Stimulated activated CD4-positive, alpha-beta T cell treated with anti-CD3 and anti-CD28 coated beads, Interleukin-12 subunit alpha, Interleukin-12 subunit beta, amount 100 ng/mL, for 4 hours (primary cell): ENCODE data around the gene EID2B.

Source experiments
- DNase-seq: peaks from one replicate; pipeline ENCODE4 v3.0.0-alpha.2; 2020

The EID2B gene

DNA sequence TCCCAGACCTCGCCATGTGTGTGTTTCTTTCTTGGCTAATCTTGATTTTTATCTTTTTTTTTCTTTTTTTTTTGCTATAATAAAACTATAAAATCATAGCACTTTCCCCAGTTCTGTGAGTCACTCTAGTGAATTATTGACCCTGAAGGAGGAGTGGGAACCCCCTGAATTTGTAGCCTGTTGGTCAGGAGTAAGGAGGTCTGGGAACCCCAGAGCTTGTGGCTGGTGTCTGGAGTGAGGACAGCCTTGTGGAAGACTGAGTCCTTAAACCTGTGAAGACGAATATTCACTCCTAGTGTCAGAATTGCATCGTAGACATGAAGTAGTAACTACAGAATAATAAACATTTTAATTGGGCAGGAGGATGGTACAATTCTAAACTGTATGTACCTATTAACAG lies 7.4 kb downstream of the EID2B start:
- no peak for DNase-seq

DNA sequence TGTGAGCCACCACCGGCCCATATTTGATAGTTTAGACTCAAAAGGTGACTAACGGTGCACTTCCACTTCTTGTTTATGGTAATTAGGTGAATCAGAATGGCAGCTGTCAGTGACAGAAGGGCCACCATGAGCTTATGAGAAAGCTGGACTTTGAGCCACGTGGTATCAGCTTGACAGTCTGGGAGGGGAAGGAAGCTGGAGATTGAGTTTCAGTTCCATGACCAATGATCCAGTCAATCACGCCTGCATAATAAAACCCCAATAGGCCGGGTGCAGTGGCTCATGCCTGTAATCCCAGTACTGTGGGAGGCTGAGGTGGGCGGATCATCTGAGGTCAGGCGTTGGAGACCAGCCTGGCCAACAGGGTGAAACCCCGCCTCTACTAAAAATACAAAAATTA lies 8.2 kb downstream of the EID2B start:
- no peak for DNase-seq

DNA sequence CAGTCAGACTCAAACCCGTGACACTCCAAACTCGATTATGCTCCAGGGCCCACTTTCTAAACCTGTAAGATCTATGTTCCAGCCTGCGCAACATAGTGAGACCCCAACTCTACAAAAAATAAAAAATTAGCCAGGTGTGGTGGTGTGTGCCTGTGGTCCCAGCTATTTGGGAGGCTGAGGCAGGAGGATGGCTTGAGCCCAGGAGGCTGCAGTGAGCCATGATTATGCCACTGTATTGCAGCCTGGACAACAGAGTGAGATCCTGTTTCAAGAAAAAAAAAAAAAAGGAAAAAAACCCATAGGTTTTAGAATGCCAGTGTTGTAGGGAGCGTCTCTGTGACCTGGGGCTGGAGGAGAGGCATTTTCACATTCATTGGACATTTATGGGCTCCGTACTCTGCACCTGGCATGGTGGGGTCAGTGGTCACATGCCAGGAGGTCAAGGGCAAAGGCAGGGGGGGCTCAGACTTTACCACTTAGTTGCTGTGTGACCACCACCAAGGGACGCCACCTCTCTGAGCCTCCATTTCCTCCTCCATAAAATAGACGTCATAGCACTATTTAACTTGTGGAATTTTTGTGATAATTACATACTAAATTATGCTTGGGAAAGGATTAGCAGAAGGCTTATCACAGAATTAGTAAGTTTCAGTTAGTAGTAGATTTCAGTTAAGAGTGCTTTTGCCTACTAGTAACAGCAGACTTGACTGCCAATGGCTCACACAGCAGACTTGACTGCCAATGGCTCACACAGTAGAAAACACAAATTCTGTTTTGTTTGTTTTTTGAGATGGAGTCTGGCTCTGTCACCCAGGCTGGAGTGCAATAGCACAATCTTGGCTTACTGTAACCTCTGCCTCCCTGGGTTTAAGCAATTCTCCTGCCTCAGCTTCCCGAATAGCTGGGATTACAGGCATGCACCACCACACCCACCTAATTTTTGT lies 11.8 kb downstream of the EID2B start:
- no peak for DNase-seq

DNA sequence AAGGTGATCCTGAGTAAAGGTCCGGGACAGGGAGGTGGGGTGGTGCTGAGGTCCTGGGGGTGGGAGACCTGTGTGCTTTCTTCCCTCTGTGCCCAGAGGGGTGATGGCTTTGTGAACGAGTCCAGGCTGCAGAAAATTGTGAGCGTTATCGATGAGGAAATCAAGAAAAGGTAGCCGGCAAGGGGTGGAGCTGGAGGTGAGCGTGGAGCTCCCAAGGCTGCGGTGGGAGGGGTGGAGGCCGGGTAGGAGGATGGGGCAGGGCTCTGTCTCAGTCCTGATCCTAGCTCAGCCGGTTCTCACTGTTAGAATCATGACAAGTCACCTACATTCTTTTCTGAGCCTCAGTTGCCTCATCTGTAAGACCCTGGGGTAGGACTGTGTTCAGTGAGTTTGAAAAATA lies 13.7 kb downstream of the EID2B start:
- DNase-seq, result no peak

DNA sequence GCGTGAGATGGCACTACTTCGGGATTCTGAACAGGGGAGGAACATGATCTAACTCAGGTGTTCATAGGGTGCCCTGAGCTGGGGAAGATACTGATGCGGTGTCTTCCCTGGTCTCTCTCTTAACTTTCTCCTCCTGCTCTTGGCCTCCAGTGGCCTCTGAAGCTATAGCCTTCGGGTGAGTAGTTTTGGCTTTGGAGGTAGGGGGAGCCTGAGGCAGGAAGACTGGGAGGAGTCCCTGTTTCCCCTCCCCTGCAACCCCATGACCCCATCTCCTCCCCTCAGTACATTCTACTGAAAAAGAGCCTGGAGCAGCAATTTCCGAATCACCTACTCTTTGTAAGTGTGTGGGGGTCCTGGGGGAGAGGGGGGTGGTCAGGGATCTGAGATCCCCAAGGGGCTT lies 14.2 kb downstream of the EID2B start:
- DNase-seq, result no peak

DNA sequence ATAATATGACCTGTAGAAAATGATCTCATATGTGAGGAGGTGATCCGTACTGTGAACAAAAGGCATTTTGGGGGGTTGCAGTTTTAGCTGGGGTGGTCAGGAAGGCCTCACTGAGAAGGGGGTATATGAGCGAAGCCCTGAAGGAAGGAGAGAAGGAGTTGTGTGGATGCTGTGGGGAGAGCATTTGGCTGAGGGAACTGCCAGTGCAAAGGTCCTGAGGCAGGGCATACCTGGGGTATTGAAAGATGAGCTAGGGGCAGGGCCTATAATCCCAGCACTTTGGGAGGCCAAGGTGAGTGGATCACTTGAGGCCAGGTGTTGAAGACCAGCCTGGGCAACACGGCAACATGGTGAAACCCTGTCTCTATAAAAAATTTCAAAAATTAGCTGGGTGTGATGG lies 15.2 kb downstream of the EID2B start:
- DNase-seq, result no peak

DNA sequence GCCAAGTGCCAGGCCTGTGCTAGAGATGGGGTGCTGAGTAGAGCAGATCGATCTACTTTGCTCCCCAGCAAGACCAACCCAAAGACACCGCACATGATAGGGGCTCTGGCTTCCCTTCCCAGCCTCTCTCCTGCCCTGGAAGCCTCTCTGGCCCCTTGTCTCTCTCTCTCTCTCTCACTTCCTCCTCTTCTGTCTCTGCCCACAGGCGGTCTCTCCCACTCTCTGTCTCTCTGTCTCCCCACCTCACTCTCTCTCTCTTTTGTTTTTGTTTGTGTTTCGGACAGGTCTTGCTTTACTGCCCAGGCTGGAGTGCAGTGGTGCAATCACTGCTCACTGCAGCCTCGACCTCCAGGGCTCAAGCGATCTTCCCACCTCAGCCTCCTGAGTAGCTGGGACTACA lies 16.4 kb downstream of the EID2B start:
- no peak for DNase-seq

DNA sequence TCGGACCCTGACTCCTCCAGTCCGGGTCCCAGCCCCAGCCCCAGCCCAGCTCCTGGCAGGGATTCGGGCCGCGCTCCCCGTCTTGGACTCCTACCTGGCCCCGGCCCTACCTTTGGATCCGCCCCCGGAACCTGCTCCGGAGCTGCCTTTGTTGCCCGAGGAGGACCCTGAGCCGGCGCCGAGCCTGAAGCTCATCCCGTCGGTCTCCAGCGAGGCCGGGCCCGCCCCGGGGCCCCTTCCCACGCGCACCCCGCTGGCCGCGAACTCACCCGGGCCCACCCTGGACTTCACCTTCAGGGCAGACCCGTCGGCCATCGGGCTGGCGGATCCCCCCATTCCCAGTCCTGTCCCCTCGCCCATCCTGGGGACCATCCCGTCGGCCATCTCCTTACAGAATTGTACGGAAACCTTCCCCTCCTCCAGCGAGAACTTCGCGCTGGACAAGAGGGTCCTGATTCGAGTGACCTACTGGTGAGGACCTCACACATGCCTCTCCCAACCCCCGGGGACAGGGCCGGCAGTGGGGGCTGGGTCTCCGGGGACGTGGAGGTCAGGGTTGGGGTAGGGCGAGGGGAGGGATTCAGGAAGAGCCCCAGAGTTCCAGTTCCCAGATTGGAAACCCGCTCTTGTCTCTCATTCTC lies 17.0 kb downstream of the EID2B start:
- DNase-seq, result peak; percentile 18

DNA sequence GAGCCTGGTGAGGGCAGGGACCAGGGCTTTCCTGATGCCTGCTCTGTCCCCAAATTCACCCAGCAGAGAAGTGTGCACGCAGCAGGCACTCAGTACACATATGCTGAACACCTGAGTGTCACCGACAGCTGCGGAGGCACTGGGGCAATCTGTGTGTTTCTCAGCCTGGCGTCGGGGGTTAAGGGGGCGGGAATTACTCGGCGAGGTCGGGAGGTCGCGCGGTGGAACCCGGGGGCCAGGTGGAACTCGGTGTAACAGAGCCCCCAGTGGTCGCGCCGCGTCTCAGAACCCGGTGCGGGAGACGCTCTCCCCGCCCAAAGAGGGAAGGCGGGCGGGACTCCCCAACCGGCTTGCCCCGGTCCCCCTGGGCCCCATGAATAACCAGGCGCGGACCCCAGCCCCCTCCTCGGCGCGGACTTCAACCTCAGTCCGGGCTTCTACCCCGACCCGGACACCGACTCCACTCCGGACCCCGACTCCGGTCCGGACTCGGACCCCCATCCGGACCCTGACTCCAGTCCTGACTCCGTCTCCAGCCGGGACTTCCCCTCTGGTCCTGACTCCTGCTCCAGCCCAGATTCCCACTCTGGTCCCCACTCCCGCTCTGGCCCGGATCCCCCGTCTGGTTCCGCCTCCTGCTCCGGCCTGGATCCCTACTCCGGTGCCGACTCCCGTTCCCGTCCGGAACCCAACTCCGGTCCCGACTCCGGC lies 17.7 kb downstream of the EID2B start, which contains the start of gene SELENOV:
TSS of gene SELENOV (plus strand) at position 300 of the 711 bp plus-strand sequence. CDS start at position 374, 74 bp downstream.
- no peak for DNase-seq

DNA sequence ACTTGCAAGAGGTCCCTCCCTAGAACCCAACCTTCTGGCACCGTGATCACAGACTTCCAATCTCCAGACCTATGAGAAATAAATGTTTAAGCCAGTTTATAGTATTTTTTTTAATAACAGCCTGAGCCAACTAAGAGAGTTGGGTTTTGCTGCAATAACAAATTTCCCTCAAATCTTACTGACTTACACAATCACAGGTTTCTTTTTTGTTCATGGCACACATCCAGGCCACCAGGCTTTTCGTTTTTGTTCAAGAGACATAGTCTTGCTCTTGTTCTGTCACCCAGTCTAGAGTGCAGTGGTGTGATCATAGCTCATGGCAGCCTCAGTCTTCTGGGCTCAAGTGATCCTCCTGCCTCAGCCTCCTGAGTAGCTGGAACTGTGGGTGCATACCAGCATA lies 19.7 kb downstream of the EID2B start:
- no peak for DNase-seq

DNA sequence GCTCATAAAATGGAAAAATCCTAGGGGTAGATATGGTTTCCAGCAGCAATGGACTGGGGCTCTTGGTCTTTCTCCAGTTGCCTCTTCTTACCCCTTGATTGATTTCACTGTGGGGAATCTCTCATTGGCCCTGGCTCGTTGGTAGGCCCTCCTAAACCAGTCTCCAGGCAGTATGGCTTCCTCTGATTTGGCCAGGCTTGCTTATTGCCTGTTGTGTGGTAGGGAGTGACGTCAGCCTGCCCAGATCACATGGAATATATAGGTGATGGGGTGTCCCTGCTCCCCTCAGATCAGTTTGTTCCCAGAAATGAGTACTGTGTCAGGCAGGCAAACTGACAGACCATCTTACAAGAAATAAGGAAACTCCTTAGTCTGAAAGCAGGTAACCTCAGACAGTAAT lies 23.4 kb downstream of the EID2B start:
- DNase-seq, result no peak

DNA sequence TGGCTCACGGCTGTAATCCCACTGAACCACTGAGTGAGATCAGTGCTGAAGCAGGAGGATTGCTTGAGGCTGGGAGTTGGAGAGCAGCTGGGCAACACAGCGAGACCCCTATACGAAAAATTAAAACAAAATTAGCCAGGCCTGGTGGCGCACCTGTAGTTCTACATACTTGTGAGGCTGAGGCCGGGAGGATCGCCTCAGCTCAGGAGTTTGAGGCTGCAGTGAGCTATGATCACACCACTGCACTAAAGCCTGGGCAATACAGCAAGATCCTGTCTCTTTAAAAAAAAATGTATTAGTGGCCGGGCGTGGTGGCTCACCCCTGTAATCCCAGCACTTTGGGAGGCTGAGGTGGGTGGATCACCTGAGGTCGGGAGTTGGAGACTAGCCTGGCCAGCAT lies 24.0 kb downstream of the EID2B start:
- no peak for DNase-seq

DNA sequence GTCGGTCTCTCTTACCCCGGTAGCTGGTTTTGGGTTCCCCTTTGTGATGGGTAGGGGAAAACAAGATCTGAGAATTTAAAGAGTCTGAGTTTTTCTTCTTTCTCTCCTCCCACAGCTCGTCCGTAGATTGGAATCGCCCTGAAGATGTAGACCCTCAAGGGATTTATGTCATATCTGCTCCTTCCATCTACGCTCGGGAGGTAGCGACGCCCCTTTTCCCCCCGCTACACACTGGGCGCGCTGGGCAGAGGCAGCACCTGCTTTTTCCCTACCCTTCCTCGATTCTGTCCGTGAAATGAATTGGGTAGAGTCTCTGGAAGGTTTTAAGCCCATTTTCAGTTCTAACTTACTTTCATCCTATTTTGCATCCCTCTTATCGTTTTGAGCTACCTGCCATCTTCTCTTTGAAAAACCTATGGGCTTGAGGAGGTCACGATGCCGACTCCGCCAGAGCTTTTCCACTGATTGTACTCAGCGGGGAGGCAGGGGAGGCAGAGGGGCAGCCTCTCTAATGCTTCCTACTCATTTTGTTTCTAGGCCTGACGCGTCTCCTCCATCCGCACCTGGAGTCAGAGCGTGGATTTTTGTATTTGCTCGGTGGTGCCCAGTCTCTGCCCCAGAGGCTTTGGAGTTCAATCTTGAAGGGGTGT lies 24.8 kb downstream of the EID2B start:
- DNase-seq, result no peak

DNA sequence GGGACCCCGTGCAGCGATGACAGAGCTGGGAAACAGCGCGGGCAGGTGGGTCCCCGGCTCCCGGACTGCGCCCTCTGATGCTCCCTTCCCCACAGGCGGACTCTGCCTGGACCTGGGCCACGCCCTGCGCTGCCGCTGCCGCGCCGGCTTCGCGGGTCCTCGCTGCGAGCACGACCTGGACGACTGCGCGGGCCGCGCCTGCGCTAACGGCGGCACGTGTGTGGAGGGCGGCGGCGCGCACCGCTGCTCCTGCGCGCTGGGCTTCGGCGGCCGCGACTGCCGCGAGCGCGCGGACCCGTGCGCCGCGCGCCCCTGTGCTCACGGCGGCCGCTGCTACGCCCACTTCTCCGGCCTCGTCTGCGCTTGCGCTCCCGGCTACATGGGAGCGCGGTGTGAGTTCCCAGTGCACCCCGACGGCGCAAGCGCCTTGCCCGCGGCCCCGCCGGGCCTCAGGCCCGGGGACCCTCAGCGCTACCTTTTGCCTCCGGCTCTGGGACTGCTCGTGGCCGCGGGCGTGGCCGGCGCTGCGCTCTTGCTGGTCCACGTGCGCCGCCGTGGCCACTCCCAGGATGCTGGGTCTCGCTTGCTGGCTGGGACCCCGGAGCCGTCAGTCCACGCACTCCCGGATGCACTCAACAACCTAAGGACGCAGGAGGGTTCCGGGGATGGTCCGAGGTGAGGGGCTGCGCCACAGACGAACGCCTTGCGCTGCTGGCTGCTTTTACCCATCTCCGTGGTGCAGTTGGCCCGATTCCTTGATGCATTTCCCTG lies 25.5 kb downstream of the EID2B start:
- DNase-seq, result peak; percentile 56

DNA sequence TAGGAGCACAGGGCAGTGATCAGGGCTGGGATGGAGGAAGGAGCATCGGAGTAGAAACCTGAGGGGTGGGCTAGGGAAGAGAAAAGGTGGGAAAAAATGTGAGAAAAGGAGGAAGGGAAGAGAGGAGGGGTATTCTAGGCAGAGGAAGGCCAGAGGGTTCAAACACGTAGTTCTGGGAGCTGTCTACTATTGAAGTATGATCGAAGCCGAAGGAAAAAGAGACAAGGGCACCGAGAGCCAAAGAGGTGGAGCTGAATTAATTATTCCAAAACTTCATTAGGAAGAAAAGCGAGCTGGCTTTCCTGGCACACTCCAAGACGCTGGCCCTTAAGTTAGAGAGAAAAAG lies 26.1 kb downstream of the EID2B start:
- DNase-seq, result no peak

DNA sequence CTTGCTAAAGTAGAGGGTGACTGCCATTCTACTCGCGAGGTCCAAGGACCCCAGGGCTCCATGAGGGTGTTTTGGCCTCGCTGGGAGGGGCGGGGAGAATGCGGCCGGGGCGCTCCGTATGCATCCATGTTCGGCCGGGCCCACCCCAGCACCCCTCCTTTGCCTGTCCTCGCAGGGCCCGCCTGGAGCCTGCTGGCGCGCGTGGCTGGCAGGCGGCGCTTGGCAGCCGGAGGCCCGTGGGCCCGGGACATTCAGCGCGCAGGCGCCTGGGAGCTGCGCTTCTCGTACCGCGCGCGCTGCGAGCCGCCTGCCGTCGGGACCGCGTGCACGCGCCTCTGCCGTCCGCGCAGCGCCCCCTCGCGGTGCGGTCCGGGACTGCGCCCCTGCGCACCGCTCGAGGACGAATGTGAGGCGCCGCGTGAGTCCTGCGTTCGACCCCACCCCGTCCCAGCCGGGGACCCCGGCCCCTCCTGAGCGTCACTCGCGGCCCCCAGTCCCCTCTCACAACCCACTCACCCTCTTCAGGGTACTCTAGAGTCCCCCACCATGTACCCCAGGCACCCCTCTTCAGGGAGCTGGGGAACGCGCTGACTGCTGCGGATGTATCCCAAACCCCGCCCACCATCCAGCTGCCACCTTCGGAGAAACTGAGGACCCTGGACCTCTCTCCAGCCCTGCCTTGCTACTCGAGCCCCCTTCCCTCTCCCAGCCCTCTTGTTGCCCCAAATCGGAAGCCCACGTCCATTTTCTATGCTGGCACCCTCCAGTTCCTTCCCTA lies 29.8 kb downstream of the EID2B start:
- peak; percentile 76 for DNase-seq

DNA sequence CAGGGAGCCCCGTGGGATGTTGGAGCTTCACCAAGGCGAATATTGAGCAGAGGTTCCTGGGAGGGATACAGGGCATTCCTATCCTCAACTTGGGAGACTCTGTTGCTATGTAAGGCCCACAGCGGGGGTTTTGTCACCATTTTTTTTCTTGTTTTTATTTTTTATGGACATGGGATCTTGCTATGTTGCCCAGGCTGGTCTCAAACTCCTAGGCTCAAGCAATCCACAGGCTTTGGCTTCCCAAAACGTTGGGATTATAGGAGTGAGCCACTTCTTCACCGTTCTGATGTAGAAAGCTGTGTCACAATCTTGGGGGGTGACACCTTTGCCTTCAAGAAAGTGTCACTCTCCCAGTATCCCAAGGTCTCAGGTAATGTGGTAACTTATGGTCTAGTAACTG lies 31.3 kb downstream of the EID2B start:
- no peak for DNase-seq

DNA sequence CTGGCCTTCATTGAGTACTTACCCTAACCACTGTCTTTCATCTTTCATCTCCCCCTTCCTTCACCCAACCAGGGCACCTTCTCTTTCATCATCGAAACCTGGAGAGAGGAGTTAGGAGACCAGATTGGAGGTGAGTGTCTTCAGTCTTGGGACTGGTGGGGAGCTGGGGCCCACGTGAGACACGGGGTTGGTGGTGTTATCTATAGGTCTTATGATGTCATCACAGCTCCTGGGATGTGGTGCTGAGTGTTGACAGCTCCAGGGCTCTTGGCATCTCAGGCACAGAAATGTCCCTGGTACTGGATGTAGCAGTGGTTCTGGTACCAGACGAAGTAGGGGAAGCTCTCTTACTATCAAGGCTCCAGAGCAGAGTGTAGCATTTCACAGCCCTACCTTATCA lies 32.1 kb downstream of the EID2B start:
- DNase-seq, result no peak

DNA sequence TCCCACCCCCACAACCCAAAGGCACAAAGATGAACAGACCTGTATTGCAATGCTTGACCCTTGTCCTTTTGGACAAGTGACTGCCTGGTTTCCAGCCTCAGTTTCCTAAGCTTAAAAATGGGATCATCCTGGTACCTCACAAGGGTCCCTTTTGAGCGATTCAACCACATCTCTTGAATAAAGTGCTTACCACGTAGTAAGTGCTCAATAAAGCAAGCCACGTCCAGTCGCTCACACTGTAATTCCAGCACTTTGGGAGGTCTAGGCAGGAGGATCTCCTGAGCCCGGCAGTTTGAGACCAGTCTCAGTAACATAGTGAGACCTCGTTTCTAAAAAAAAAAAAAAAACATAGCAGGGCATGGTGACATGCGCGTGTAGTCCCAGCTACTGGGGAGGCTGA lies 32.7 kb downstream of the EID2B start:
- DNase-seq, result no peak

DNA sequence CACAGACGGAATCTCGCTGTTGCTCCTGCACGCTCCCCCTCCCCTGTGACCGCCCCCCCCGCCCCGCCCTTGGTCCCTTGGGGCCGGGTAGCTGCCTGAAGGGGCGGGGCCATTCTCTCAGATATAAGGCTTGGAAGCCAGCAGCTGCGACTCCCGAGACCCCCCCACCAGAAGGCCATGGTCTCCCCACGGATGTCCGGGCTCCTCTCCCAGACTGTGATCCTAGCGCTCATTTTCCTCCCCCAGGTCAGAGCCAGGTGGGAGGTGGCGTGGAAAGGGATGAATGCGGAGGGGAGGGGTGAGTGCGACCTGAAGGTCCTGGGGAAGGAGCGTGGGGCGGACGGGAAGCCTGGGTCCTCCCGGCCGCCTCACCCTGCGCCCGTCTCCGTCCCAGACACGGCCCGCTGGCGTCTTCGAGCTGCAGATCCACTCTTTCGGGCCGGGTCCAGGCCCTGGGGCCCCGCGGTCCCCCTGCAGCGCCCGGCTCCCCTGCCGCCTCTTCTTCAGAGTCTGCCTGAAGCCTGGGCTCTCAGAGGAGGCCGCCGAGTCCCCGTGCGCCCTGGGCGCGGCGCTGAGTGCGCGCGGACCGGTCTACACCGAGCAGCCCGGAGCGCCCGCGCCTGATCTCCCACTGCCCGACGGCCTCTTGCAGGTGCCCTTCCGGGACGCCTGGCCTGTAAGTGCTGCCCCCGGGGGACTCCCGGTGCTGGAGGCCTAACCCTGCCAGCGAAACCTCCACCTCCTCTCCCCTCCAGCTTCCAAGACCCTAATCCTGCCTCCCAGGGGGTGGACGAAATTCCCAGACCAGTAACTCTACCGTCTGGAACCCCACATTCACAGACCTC lies 33.6 kb downstream of the EID2B start, which contains the start of gene DLL3:
TSS of gene DLL3 (plus strand) at position 150 of the 845 bp plus-strand sequence. CDS start at position 178, 28 bp downstream.
- no peak for DNase-seq
